AG09319 (cell line): Measurements from ENCODE around the gene SMPDL3A.

Source experiments
- DNase-seq: peaks from one replicate; pipeline ENCODE4 v3.0.0-alpha.2; 2010; ENCODE audit warnings: low read depth; ENCODE audit errors: extremely low read depth
- TF ChIP-seq, protein P1 (sequence below): IDR thresholded peaks from 2 replicates; pipeline ENCODE4 v1.5.1; 2011; ENCODE audit warnings: low read depth, mild to moderate bottlenecking, inconsistent platforms, low read length, moderate library complexity

The SMPDL3A gene

DNA sequence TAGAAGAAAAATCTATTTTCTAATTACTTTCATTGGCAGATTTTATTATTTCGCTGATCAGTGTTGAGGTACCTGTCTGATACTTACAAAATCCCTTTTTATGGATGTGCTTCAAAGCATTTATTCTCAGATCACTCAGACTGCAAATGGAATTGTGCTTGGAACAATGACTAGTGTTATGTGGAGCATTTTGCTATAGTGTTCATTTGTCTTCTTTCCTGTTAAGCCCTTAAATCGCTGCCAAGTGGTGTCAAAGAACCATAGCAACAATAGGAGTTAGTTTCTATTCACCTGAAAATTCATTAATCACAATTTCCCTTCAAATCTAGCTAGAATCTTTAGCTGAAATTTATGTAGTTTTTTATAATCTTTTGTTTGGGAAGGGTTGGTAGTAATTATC is 29.8 kb downstream of the SMPDL3A start:
- TF ChIP-seq, protein P1, sequence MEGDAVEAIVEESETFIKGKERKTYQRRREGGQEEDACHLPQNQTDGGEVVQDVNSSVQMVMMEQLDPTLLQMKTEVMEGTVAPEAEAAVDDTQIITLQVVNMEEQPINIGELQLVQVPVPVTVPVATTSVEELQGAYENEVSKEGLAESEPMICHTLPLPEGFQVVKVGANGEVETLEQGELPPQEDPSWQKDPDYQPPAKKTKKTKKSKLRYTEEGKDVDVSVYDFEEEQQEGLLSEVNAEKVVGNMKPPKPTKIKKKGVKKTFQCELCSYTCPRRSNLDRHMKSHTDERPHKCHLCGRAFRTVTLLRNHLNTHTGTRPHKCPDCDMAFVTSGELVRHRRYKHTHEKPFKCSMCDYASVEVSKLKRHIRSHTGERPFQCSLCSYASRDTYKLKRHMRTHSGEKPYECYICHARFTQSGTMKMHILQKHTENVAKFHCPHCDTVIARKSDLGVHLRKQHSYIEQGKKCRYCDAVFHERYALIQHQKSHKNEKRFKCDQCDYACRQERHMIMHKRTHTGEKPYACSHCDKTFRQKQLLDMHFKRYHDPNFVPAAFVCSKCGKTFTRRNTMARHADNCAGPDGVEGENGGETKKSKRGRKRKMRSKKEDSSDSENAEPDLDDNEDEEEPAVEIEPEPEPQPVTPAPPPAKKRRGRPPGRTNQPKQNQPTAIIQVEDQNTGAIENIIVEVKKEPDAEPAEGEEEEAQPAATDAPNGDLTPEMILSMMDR = no peak
- DNase-seq = no peak

DNA sequence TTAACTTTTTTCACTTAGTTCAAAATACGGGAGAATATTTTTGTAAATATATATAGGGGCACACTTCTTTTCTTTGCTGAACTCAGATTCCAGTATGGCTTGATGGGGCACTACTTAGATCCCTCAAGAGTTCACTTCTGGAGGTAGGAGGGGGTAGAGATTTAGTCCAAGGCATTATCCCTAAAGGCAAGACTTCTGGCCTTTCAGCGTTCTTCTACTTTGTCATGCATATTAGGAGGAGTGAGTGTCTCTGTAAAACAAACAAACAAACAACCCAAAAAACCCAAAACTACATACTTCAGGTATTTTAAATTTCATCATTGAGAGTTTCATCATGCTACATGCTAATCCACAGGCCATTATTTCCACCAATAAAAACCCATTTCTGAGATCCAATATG is 32.0 kb downstream of the SMPDL3A start:
- DNase-seq = no peak
- TF ChIP-seq, protein P1 = no peak

DNA sequence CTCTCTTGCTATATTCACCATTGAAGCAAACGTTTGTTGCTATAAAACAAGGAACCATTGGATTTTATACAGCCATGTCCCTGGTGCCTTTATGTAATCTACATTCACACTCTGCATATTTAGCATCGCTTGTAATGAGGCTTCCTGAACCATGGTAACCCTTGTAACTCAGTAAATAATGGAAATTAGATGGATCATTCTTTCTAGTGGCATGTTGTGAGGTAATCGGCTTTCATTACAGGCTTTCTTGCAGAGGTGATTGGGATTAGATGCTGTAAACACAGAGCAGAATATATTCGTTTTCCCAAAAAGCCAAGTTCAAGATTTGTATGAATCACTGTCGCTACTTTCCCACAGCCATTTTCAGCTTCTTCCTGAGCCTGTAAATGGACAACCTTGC is 36.1 kb downstream of the SMPDL3A start:
- DNase-seq = no peak
- TF ChIP-seq, protein P1 = no peak

DNA sequence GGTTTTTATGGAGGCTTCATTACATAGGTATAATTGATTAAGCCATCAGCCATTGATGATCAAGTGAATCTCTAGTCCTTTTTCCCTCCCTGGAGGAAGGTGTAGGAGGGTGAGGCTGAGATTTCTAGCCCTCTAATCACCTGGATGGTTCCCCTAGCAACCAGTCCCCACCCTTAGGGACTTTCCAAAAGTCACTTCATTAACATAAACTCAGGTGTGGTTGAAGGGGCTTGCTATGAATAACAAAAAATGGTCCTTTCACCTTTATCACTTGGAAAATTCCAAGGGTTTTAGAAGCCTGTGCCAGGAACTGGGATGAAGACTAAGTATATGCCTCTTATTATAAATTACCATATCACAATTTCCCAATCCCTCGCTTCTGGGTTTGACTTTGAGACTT is 40.4 kb downstream of the SMPDL3A start:
- DNase-seq = no peak
- TF ChIP-seq, protein P1 = no peak

DNA sequence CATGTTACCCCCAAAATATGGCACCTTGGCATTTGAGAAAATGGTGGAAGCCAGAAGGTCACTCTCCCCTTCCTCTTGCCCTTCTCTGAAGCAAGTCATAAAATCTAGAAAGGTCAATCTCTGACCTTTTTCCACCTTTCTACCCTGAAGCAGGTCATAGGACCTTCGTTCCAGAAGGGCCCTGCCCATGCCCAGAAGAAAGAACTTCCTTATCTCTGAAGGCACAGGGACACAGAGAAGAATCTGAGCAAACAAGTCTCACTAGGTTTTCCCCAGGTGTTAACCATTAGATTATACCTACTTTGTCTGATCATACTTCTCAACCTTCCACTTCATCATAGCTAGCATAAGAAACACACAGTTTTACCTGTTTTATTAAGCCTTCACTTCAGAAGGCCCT is 42.5 kb downstream of the SMPDL3A start:
- TF ChIP-seq, protein P1 = no peak
- no peak for DNase-seq

DNA sequence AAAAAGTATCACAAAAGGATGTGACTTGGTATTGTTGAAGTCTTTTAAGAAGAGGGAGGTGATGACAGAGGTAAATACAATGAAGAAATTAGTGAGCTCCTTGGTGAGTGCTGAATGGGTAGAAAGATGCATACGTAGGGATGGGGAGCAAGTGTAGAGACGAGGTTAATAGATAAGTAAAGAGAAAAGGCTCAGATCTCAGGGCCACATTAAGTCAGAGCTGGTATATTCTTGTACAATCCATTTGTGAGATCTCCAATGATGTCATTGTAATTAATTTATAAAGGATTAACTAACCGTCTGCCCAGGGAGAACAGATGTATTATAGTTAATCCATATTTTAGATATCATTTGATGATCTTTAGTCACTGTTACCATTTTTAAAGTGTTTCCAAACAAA is 43.4 kb downstream of the SMPDL3A start:
- DNase-seq = no peak
- TF ChIP-seq, protein P1 = no peak

DNA sequence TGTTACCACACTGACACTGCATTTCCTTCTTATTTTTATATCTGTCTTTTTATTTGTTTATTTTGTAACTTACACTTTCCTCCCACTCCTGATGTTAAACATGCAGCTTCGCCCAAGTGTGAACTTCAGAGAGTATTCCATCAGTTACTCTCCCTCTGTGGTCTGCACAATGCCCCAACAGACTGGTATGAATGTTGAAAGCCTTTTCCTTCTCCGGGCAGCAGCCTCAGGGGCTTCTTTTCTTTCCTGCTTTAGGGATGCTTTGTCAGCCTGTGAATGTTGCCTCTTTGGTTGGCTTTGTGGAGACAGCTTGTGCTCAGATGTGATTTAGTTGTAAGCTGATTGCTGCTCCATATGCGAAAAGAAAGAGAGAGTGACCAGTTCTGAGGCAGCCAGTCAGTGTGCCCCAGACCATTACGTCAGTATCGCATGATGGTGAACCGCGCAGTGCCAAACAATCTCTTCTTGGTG is 44.0 kb downstream of the SMPDL3A start:
- TF ChIP-seq, protein P1 = no peak
- no peak for DNase-seq
